ENCODE results near the gene ANKRD33.

ANKRD33 gene

DNA sequence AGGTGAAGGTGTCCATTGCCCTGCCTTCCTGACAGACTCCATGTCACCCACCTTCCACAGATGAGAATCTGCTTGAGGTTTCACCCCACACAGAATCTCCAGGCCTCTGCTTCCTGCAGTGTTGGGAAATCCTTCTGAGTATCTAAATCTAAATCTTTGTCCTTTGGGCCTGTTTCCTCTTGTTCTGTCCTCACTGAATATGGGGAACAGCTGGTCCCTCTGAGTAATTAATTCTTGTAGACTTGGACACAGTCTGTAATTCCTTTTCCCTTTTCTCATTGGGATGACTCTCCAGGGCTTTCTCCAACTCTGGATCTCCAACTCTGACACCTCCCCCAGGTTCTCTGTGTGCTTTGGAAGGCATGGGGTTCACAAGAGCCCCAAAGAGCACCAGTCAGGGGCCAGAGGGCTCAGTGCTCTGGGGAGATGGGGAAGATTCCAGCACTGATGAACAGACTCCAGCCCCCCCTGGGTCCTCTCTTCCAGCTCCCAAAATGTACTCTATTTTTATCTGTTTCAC lies 17.1 kb downstream of the ANKRD33 start:
- no peak for DNase-seq (ENCODE audit: low read depth)

DNA sequence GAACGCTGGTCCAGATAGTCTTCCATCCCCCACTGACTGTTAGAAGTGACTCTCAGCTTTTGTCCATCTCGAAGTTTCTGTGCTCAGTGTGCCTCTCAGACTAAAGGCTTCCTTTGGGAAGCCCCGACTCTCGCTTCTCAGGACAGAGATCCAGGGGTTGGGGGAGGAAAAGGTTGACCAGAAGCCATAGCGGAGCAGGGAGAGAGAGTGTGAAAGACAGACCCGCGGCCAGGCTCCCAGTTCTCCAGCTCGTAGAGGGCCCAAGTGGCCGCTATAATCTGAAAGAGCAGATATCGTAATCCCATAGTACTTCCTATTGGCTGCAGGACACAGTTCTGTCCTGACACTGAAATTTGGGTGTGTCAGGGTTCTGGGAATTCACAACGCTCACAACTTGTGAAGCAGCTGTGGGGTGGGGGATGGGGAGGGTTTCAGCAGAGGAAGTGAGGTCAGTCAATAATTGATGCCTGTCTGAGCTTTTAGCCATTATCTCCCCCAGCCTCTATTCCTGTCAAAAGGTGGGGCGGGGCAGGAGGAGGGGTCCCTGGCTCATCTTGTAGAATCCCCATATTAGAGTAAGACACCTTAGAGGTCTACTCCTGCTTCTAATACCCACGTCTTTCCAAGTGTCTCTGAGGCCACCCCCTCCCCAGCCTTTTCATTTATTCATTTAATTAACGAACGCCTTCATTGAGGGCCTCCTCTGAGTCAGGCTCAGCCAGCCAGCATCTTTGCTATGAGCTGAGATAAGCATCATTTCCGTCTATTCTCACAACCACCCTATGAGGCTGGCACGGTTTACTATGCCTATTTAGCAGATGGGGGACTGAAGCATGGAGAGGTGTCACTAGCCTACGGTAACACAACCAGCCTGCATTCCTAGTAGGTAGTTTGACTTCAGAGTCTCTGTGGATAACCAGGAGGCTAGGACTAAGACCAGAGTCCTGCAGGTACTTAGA lies 17.8 kb downstream of the ANKRD33 start:
- no peak for DNase-seq (ENCODE audit: low read depth)

DNA sequence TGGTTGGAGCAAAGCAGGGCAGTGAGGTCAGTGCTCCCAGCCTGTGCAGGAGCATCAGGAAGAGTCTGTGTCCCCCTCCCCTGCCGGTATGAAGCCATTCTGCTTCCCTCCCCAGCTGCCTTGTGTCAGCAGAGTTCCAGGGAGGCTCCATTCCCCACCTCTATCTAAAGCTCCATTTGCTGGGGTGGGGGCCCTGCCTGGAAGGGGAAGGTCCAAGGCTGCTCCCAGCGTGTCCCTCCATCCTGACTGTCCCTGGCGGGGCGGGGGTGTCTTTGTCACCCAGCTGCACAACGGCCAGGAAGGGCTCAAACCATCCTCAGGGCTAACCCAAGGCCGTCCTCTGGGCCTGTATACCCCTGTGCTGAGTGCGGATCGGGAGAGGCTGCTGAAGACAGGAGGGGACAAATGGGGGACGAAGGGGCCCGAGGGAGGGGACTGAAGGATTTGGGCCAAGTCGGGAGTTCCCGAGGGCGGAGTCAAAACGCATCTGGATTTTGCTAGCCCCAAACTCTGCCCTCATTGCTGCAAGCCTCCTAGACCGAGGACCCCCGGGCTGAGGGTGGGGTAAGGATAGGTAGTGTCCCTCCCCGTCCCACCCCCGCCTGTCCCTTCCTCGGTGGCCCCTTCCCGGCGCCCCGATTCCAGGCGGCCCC lies 18.7 kb downstream of the ANKRD33 start:
- no peak for DNase-seq (ENCODE audit: low read depth)

DNA sequence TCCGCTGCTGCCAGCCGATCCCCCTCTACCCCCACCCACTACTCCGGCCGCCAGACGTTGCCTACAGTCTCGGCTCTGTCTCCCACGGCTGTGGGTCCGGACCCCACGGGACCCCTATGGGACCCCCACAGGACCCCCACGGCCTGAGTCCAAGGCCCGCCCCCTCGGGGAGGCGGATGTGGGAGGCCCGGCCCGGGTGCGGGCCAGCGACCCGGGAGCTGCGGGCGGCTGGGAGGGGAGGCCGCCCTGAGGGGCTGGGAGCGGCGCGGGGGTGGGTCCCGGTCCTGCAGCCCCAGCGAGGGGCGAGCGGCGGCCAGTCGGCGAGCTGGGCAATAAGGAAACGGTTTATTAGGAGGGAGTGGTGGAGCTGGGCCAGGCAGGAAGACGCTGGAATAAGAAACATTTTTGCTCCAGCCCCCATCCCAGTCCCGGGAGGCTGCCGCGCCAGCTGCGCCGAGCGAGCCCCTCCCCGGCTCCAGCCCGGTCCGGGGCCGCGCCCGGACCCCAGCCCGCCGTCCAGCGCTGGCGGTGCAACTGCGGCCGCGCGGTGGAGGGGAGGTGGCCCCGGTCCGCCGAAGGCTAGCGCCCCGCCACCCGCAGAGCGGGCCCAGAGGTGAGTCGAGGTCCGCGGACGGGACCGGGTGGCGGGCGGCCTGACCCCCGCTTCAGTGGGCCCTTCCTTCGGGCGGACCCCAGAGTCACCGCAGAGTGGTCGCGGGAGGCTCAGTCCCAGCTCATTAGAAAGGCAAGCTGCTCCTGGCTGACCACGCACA lies 19.4 kb downstream of the ANKRD33 start, which contains the start of gene ACVRL1:
ACVRL1 (plus strand) TSS at position 422 of the 773 bp plus-strand sequence. CDS start 4,971 bp downstream, outside the sequence.
- DNase-seq (ENCODE audit: low read depth), result no peak

DNA sequence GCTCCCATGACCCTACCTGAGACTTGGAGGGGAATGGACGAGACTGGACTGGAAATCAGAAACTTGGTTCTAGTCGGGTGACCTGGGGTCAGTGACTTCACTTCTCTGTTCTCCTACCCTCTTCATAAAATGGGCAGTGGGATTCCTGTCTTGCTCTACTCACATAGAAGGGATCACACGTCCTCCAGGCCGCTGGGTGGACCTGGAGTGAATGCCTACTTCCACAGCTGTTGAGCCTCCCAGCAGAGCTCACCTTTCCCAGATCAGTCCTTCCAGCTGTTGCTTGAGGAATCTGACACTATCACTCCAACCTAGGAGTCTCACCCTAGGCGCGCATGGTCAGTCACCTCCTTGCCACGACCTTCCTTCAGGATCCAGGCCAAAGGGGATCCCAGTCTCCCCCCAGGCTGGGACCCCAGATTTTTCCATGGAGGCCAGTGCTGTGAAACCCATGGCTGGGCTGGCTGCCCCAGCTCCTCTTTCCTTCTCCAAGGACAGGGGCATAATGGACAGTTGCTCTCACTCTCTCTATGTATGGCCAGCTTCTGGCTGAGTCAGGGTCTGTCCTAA lies 20.0 kb downstream of the ANKRD33 start:
- DNase-seq (ENCODE audit: low read depth), result no peak

DNA sequence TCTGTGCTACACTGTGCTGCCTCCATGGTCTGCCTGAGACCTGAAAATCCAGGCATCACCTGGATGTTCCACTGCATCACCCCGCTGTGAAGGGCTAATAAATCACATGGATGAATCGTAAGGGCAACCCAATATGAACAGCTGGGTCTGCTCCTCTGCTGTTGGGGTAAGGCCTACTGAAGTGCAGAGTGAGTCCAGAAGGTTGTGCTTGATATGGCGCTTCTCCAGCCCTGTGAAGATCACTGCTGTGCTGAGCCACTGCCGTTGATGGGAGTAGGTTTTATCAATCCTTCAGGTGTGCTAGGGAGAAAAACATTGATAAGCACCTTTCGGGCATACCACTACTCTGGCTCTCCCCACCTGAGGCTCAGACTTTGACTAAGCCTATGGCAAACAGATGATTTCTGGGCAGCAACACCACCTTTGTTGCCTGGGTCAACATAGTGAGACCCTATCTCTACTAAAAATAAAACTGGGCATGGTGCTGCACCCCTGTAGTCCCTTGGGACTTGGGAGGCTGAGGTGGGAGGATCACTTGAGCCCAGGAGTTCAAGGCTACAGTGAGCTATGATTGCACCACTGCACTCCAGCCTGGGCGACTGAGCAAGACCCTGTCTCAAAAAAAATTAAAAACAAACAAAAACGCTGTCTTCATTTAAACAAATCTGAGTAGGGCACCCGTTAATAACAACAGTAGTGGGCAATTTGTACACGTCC lies 21.1 kb downstream of the ANKRD33 start:
- DNase-seq (ENCODE audit: low read depth), result no peak

DNA sequence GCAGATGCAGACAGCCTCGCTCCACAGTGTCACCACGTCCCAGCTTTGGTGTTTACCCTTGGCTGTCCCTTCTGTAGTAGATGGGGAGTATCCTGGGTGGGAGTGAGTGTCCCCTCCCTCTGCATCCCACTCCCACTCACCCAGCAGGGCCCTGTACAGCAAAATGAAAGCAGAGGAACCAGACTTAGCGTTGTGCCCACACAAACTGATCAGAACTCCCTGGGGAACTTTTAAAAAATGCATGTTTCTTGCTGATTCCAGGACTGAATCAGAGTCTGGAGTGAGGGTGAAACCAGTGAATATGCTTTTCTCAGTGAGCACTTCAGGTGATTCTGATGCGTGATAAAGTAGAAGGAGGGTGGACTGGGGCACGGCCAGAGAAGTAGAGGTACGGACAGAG lies 22.3 kb downstream of the ANKRD33 start:
- no peak for DNase-seq (ENCODE audit: low read depth)

DNA sequence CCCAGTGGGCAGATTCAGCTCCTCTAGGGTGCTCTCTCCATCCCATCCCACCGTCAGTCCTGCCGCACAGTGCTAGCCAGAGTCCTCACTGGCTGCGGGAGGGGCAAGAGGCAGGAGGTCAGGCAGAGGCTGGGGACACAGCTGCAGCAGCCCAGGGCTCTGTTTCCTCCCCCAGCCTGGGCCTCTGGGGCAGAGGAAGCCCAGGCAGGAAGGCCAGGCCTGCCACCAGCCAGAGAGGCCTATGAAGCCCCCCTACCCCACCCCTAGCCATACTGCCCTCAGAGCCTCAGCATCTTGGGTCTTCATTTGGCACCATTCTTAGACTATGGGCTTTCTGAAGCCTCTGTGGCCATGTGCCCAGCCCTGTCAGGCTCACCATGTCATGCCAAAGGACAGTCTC lies 22.8 kb downstream of the ANKRD33 start:
- DNase-seq (ENCODE audit: low read depth), result no peak

DNA sequence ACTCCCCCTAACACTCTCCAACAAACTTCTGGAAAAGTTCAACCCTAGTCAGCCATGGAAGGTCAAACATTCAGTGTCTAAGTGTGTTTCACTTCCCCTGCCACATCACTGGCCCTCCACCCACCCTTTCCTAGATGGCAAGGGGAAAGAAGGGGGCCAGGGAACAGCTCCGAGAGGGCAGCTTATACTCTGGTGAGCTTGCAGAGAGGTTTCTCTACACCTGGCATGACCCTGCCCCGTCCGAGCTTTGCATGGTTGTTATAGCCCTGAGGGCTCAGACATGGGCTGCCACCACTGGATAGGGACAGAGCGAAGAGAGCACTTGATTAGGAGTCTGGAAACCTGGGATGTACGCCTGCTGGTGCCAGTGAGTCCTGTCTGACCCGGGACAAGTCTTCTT lies 23.4 kb downstream of the ANKRD33 start:
- no peak for DNase-seq (ENCODE audit: low read depth)

DNA sequence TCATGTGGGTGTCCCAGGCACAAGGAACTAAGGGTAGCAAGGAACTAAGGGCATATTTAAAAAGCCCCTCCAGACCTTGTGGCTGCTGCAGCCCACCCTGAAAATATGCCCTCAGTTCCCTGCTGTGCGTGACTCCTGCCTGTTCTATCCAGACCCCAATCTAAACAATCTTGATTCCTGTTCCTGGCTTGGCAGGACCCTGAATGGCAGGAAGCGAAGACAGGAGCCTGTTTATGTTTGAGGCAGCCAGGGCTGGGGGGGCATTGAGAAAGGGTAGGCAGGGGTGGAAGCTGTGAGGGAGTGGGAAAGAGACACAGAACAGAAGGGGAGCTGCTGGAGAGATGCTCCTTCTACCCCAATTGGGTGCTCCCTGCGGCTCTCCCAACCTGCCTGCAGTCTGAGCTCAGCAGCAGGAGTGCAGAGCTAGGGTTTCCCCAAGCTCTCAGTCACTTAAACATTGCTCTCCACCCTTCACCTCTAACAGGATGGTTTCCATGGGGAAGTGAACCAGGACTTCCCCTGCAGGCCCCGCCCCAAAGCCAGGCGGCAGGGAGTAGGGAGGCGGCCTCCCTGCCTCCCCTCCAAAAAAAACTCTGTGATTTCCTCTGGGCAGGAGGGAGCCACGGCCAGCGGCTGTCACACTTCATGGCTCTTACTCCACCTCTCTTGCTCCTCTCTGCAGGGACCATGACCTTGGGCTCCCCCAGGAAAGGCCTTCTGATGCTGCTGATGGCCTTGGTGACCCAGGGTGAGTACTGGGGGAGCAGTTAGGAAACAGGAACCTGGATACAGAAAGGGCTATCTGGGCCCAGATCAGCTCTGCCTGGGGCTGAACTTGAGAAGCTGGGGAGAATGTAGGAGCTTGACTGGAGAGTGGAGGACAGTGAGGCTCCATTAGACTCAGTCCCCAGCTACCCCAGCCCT lies 24.1 kb downstream of the ANKRD33 start:
- no peak for DNase-seq (ENCODE audit: low read depth)

DNA sequence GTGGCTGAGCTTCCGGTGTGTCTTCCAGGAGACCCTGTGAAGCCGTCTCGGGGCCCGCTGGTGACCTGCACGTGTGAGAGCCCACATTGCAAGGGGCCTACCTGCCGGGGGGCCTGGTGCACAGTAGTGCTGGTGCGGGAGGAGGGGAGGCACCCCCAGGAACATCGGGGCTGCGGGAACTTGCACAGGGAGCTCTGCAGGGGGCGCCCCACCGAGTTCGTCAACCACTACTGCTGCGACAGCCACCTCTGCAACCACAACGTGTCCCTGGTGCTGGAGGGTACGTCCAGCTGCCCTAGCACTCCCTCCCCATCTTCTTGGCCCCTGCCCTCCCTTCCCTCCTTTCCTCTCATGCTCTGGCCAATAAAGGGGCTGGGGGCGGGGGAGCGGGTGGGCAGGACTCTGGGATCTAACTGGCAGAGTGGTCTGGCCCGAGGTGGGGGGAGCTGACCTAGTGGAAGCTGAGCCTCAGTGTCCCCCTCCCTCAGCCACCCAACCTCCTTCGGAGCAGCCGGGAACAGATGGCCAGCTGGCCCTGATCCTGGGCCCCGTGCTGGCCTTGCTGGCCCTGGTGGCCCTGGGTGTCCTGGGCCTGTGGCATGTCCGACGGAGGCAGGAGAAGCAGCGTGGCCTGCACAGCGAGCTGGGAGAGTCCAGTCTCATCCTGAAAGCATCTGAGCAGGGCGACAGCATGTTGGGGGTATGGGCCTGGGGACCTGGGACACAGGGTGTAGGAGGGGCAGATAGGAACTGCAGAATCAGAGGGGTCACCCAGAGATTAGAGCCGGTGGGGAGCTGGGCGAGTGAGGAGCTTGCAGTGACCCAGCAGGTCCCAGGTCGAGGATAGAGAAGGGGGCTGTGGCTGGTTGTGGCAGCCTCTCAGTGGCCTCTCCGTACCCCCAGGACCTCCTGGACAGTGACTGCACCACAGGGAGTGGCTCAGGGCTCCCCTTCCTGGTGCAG lies 25.4 kb downstream of the ANKRD33 start:
- no peak for DNase-seq (ENCODE audit: low read depth)

DNA sequence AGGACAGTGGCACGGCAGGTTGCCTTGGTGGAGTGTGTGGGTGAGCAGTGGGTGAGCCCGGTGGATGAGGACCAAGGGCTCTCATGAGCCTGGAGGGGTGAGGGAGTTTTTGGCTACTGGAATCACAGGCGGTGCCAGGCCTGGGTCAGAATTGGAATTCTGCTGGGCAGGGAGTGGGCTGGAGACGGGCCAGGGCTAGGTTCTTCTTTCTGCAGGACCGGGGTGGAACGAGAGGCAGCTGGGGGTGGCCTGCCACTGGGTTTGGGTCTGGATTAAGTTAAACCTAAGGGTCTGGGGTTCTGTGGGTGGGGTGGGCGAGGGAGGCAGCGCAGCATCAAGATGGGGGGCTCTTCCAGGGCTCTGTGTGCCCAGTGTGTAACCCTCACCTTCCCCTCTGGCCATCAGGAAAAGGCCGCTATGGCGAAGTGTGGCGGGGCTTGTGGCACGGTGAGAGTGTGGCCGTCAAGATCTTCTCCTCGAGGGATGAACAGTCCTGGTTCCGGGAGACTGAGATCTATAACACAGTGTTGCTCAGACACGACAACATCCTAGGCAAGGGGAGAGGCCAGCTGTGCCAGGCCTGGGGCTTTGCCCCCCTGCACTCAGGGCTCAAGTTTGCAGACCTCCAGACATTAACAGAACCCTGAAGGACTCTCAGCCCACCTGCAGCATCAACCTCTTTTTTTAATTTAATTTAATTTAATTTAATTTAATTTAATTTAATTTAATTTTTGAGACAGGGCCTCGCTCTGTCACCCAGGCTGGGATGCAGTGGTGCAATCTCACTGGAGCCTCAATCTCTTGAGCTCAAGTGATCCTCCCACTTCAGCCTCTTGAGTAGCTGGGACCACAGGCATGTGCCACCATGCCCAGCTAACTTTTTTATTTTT lies 26.4 kb downstream of the ANKRD33 start:
- DNase-seq (ENCODE audit: low read depth), result no peak

DNA sequence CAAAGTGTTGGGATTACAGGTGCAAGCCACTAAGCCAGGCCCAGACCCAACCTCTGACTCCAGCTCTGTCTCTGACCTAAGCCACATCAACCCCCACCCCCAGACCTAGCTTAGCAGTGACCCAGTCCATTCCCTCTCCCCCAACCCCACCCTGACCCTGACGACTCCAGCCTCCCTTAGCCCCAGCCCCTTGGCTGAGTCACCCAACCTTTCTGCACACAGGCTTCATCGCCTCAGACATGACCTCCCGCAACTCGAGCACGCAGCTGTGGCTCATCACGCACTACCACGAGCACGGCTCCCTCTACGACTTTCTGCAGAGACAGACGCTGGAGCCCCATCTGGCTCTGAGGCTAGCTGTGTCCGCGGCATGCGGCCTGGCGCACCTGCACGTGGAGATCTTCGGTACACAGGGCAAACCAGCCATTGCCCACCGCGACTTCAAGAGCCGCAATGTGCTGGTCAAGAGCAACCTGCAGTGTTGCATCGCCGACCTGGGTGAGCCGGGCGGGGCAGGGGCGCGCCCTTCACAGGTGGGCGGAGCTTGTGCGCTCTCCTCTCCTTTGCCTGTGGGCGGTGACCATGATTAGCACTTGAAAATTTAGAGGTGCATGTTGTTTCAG lies 27.2 kb downstream of the ANKRD33 start:
- DNase-seq (ENCODE audit: low read depth), result no peak

DNA sequence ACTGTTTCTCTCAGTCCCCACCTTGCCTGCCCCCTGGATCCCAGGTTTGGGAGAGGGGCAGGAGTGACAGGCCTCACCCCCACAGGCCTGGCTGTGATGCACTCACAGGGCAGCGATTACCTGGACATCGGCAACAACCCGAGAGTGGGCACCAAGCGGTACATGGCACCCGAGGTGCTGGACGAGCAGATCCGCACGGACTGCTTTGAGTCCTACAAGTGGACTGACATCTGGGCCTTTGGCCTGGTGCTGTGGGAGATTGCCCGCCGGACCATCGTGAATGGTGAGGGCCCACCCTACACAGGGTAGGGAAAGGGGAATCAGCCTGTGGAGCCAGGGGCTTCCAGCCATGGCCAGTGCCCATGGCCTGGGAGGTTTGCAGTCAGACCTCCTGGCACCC lies 28.0 kb downstream of the ANKRD33 start:
- no peak for DNase-seq (ENCODE audit: low read depth)

DNA sequence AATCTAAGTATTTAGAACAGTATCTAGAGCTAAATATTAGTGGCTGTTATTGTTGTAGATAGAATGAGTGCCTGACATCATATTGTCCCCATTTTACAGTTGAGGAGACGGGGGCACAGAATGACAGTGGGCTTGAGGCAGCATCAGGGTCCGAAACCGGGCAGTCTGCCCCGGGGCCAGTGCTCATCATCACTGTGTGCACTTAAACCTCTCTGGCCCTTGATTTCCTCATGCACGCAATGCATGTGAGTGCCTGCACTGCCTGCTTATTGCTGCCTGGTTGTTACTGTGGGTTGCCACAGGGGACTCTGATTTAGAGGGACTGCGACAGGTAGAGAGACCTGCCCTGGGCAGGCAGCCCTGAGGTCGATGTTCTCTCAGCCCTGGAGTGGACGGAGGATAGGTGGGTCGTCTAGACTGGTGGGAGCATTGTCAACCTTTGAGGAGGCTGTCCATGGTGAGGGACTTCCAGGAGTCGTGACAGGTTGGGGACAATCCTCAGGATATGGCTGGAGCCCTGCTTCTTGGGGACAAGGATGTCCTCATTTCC lies 29.2 kb downstream of the ANKRD33 start:
- no peak for DNase-seq (ENCODE audit: low read depth)

DNA sequence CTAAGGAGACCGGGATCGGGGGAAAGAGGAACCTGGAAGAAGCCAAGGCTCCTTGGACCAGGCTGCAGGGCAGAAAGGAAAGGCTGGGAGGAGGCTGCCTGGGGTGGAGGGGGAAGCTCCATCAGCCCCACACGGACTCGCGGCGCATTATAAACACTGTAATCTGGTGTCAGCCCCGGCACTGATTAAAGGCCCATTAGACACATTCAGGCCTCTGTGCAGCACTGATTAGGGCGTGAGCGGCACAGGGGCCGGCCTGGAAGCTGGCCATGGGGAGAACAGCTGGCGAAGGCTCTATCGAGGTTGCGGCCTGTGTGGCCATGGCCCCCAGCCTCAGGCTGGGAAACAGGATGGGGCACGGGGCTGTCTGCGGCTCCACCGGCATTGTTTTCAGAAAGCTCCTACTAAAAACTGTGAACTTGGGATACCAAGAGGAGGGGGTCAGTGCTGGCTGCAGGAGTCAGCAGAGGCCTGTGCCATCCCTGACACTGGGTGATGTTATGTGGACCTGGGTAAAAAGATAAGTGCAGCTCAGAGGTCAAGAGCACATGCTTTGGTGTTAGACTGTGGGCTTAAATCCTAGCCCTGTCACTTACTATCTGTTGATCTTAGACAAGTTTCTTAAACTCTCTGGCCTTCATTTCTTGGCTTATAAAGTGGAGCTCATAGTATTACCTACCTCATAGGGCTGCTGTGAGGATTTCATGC lies 30.0 kb downstream of the ANKRD33 start:
- no peak for DNase-seq (ENCODE audit: low read depth)

Measured in HS-27A (cell line).